NCI-H524 treated with DMSO at 0.1 percent for 48 hours (cell line): ENCODE data around the gene HSPA4L.

Experiments used
- DNase-seq: peaks from one replicate; lab custom pipeline; 2025; lab: John Stamatoyannopoulos, UW

Gene HSPA4L

DNA sequence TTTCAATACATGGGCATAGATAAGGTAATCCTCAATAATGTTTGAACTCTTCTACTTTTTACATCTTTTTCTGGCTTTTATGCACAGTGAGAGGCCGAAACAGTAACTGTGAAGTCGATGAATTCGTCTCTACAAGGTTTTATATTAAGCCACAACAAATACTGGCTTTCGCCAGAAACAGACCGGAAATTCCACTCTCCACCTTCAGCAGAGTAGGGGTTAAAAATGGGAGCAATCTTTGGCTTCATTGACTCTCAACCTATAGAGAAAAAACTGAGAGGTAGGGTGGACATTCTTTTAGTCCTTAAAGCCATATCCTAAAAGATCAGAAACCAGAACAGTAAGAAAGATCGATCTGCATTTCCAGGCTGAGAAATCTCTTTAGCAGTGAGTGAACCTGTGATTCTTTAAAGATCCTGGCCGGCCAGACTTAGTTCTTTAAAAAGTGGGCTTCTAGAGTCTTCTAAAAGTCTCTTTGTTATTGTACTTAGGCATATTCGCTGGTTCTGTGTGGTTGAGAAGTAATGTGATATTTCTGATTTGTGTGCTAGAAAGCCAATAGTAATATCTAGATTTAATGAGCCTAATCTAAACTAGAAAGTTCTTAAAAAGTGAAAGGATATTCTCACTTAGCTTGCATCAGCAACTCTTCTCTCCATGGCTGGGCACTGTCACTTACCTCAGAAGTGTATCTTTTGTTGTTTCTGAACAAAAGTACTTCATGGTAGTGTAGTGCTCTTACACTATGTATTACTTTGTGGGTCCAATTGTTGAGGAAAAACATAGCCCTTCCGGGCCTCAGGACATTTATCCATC lies 2.0 kb downstream of the HSPA4L start:
- DNase-seq, result no peak

DNA sequence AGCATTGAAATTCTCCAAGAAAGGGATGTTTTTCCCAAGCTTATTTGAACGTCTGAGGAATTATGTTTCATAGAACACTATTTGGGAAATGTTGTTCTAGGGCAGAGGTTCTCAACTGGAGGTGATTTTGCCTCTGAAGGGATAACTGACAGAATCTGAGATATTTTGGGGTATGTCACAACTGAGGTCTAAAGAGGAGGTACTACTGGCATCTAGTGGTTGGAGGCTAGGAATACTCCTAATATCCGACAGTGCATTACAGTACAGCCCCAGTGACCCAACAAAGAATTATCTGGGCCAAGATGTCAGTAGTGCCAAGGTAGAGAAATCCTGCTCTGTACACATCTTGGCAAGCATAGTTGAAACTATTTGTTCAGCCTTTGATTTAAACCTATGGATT lies 6.4 kb downstream of the HSPA4L start:
- no peak for DNase-seq

DNA sequence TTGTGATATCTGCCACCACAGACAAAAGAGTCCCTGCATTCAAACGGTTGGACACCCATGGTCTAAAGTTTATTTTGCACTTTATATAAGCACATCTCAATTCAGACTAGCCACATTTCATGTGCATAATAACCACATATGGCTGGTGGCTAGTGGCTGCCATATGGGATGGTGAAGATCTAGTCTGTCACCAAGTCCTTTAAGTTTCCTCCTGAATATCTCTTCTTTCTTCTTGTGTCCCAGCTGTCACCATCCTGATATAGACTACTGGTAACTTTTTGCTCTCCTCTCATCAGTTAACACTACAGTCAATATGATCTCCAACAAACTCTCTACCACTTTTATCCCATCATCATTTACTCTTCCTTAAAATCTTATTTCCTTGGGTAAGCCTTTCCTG lies 9.3 kb downstream of the HSPA4L start:
- DNase-seq, result no peak

DNA sequence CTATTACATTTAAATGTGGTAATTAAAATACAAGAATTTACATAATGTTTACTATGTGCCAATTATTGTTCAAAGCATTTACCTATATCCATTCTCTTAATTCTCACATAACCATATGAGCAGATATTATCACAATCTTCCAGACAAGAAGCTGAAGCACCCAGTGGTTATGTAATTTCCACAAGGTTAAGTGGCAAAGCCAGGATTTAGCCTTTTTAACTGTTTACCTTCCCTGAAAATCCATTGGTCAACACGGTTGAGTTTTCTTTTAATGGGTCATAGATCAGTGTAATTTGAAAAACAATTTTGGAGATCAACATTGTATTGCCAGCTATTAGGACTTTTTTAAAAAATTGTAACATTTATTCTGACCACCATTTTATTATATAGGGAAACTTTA lies 11.4 kb downstream of the HSPA4L start:
- DNase-seq, result no peak

DNA sequence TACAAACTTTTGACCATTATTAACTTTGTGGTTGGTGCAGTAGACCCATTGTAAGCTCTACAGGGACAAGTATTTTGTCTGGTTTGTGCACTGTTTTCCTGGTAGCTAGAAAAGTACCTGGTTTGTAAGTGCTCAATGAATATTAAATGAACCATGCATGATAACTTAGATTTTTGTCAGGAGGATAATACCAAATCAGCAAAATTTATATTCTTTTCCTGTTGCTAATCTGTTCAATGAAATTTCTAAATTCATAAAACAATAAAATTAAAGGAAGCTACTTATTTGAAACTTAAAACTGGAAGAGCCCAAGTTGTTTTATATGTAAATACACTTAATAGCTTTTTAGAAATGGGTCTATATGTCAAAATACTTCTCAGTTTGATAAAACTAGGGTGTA lies 17.6 kb downstream of the HSPA4L start:
- DNase-seq, result no peak

DNA sequence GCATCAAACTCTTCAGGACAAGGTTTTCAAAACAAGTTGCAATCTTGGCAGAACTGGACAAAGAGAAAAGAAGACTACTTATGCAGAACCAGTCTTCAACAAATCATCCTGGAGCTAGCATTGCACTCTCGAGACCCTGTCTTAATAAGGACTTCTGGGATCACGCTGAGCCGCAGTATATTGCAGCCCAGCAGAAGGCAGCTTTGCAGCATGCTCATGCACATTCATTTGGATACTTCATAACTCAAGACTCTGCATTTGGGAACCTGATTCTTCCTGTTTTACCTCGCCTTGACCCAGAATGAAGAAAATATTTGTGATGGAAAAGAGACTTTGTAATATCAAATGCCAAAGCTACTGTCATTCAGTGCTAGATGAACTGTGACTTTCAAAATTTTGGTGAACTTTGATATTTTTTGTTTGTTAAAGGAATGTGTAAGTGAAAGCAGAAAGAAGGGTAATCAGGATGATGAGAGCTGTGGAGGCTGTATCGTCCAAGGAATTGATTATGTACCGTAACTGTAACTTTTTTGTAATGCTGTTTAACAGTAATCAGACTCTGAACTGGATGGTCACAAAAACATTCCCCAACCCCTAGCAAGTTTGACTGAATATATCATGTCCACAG lies 27.2 kb downstream of the HSPA4L start:
- DNase-seq, result no peak

DNA sequence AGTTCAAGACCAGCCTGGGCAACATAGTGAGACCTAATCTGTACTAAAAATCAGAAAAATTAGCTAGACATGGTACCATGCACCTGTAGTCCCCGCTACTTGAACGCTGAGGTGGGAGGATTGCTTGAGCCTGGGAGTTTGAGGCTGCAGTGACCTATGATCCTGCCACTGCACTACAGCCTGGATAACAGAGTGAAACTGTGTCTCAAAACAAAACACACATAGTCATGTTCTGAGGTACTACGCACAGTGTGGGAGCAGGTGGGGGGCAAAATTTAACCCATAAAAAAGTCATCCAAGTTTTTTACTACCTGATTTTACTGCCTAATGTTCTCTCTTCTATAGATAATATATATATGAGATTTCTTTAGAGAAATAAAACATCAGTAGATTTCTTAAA lies 28.4 kb downstream of the HSPA4L start:
- DNase-seq, result no peak

DNA sequence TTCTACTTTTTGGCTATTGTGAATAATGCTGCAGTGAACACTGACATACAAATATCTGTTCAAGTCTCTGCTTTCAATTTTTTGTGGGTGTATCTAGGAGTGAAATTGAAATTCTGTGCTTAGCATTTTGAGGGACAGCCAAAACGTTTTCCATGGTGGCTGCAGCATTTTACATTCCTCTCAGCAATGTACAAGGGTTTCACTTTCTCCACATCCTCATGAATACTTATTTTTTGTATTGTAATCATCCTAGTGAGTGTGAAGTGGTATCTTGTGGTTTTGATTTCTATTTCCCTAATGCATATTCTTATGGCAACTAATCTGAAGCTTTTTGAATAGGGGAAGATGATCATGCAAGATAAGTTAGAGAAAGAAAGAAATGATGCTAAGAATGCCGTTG lies 40.3 kb downstream of the HSPA4L start:
- no peak for DNase-seq

DNA sequence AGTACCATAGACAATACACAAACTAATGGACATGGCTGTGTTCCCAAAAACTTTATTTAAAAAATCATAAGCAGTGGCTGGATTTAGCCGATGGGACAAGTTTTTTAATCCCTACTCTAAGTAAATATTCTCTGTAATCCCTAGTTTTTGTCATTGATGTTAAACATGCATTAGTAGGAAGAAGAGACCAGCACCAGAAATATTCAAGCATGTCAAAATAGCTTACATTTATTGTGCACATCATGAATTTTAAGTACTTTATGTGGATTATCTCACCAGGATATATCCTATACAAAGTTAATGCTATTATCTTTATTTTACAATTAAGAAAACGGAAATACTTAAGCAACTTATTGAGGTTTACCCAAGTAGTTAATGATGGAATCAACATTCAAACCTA lies 46.0 kb downstream of the HSPA4L start:
- no peak for DNase-seq

DNA sequence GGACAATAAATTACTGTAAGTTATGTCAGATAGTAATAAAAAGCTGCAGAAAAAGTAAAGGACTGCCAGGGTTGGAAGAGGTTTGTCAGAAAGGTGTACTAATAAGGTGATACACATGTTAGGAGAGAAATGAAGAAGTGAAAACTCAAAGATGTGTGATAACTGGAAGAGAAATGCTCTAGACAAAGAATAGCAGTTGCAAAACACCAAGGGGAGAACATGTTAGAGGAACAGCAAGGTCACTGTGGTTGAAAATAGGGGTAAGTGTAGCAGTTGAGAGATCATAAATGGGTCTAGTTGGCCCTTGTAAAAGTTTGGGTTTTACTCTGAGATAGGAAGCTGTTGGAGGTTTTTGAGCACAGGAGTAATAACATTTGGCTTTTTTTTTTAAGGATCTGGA lies 46.9 kb downstream of the HSPA4L start:
- no peak for DNase-seq

DNA sequence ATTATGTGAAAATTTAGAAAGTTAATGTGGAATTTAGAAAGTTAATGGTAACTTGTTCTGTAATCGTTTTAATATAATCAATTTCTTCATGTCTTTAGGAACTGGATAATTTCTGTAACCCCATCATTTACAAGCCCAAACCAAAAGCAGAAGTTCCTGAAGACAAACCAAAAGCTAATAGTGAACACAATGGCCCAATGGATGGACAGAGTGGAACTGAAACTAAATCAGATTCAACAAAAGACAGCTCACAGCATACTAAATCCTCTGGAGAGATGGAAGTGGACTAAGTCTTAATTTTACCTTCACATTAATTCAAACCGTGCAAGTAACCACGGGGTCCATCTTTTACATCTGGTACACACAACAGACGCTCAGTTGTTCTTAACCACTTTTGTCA lies 50.5 kb downstream of the HSPA4L start:
- DNase-seq, result no peak

DNA sequence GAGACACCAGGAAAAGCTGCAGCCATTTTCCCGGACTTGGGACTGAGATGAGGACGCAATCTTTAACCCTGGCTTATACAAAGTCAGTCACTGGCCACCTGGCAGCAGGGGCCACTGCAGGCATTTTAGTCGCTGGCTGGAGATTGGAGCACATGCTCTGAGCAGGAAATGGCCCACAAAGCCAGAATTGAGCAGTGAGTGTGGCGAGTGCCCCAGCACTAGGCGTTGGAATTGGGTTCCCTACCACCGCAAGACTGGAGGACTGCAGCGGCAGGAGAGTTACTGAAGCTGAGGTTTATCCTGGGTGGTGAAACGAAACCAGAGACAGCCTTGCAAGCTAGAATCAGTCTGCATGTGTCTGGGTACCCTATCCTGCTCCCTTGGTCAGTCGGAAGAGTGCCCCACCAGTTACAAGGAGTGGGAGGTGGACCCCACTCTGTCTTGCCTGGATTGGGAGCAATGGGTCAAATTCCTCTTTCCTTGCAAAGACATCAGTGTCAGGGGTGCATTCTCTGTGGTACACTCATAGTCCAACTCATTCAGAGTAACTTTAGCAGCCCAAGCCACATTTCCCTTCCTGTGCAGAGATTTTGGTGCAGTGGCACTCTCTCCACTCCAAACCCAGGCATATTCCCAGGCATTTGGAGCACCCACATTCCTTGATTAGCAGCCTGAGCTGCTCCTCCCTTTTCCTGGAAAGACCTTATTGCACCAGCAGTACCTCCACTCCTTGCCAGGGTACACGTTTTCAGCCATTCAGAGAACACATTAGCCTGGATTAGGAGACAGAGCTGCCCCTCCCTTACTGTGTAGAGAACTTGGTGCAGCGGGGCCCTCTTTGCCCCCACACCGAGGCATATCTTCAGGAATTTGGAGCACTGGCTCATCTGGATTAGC lies 61.8 kb downstream of the HSPA4L start:
- no peak for DNase-seq

DNA sequence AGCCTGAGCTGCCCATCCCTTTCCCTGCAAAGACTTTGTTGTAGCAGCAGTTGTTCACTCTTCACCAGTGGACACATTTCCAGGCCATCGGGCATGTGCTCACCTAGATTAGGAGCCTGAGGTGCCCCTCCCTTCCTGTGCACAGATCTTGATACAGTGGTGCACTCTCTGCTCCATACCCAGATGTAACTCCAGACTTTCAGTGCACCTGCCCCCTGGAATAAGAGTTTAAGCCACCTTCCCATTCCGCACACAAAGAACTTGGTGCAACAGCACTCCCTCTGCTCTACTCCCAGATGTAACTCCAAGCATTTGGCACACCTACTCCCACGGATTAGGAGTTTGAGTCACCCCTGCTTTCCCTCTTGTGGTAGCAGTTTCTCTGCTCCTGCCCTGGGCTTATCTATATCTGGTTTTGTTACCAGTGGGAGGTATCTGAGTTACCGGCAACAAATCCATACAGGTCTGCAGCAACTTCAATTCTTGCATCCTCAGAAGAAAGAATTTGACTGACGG lies 62.5 kb downstream of the HSPA4L start:
- no peak for DNase-seq

DNA sequence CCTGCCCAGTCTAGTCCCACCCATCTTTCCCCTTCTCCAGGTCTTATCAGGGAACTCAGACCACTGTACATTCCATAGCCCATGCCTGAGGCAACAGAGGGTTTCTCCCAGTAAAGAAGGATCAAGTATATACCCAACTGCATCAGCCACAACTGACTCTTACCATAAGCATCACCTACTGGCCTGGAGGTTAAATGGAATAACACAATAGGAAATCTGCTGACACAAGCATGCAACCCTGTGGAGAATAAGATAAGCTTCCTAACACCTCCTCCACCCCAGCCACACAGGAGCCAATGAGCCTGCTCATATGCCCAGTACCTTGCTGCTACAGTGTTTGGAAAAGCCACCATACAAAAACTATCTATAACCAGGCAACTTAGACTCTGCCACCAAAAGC lies 63.9 kb downstream of the HSPA4L start:
- no peak for DNase-seq

DNA sequence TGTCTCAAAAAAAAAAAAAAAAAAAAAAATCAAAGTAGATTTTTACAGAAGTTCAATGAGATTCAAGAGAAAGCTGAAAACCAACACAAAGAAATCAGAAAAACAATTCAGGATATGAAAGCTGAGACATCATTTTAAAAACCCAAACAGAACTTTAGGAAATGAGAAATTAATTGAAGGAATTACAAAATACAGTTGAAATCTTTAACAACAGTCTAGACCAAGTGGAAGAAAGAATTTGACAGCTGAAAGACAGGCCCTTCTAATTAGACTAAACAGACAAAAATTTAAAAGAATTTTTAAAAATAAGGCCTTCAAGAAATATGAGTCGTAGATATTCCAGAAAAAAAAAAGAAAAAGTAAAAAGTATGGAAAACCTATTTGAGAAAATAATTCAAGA lies 64.6 kb downstream of the HSPA4L start:
- no peak for DNase-seq

DNA sequence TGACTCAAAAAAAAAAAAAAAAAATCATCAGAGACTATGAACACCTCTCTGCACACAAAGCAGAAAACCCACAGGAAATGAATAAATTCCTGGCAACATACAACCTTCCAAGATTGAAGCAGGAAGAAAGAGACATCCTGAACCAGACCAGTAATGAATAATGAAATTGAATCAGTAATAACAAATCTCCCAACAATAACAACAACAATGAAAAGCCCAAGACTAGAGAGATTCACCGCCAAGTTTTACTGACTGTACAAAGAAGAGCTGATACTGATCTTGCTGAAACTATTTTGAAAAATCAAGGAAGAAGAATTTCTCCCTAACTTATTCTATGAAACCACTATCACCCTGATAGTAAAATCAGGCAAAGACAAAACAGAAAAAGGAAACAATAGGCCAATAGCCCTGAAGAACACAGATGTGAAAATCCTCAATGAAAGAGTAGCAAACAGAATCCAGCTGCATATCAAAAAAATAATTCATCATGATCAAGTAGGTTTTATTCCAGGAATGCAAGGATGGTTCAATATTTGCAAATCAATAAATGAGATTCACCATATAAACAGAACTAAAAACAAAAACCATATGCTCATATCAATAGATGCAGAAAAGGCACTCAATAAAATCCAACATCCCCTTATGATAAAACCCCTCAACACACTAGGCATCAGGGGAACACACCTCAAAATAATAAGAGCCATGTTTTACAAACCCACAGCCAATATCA lies 67.5 kb downstream of the HSPA4L start:
- DNase-seq, result no peak

DNA sequence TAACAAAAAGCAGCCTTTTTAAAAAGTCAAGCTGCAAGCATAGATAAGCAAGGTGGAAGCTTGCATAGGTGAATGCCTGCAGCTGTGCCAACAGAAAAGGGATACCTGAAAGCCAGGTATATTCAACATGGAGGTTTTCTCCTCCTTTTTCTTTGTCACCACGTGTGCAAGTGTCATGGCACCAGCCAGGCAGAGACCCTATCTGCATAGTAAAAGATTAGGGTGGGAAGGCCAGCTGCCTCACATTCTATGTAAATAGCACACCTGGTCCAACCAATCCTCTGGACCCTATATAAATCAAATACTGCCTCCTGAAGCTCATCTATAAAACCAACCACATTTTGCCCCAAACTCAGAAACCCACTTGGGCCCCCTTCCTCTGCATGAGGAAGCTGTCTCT lies 70.5 kb downstream of the HSPA4L start:
- DNase-seq, result no peak

DNA sequence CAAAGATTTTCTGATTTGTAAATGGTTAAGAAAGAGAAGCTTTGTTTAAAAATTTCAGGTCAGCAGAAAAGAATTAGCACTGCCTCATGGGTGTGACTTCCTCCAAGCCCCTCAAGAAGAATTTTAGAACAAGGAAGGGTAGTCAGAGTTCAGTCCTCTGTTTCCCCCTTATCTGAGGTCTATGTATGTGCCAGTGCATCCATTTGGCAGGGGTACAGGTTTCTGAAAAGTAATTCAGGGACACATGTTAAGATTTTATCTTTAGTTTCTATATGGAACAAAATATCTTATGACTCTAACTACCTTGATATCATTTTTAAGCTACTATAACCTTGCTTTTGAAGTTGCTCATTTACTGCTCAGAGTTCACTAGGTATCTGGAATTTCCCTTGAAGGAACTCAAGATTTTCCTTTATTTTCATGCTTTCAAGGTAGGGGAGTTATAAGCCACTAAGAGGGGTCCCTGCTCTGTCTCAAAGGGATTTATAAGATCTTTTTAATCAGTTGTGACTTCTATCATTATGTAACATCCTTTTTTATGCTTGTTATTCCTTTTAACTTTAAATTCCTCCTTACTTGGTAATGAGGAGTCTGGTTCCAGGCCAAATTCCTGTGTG lies 74.2 kb downstream of the HSPA4L start:
- DNase-seq, result no peak

DNA sequence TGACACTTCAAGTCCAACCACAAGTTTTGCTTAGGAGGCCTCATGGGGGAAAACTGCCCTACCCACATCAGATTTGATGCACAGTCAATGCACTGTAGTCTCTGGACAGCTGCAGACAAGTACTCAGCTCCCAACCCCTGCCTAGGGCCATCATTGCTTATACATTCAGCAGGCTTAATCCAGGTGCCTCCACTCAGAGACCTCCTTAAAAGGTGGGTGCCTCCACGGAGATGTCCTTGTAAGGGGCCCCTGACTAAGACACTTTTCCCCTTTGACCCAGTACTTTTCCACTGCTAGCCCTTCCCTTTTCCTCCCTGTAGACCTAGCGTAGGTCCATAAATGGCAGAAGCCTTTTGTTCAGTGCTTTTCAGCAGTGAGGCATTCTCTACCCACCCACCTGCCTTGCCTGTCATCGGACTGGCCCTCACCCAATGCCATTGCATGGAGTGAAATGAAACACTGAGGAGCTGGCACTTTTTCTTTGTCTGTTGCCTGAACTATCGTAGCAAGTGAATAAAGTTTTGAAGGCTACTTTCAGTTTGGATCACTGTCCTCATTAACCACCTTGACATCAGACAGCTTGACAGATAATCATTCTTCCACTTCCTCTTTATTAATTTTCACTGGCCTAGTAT lies 74.8 kb downstream of the HSPA4L start:
- DNase-seq, result no peak

DNA sequence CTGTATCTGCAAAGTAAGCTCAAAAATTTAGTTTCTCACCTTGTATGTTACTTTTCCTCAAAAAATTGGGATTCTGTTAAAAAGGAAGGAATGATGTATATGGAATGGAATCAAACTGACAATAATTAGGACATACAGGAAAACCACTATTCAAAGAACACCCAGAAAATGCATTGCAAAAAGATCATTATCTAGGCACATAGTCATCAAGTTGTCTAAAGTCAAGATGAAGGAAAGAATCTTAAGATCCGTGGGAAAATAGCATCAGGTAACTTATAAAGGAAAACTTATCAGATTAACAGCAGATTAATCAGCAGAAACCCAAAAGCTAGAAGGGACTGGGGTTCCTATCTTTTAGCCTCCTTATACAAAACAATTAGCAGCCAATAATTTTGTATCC lies 75.5 kb downstream of the HSPA4L start:
- no peak for DNase-seq

DNA sequence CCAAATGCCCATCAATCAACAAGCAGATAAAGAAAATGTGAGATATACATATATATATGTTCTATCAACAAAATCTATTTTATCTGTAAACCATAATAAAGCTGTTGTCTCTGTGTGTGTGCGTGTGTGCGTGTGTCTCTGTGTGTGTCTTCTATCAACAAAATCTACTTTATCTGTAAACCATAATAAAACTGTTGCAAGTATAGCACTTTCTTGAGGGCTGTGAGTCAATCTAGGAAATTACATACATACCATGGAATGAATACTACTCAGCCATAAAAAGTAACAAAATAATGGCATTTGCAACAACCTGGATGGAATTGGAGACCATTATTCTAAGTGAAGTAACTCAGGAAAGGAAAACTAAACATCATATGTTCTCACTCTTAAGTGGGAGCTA lies 86.1 kb downstream of the HSPA4L start:
- DNase-seq, result no peak
